Aorta (tissue), 5 donors: ENCODE data around the gene SH3BGRL. TPM values are rescaled to one million over a fixed set of nuclear protein-coding genes. Genes with fewer than 3 reads are reported as not detected.

Experiments used
- ATAC-seq: fragments of 200-7000 bp; cut with Tn5 transposase; one replicate; pipeline ENCODE4 v1.9.1; 2022; ENCODE audit warnings: moderate library complexity; ENCODE audit not compliant: low FRiP score
- DNase-seq, 2 donors: peaks; one replicate each; pipeline ENCODE4 v3.0.0-alpha.2; 2020
- H3K27ac ChIP-seq, 2 donors: one replicate each; pipeline ENCODE4 v1.5.1; 2013; ENCODE audit warnings: low read length in 2 of 2, mild to moderate bottlenecking in 2 of 2, moderate library complexity in 2 of 2, control low read depth in 1 of 2, inconsistent platforms in 1 of 2, low read depth in 1 of 2
- H3K27me3 ChIP-seq, 2 donors: one replicate each; pipeline ENCODE4 v1.6.1; 2013; ENCODE audit warnings: control low read depth in 1 of 2, low read length in 1 of 2, mild to moderate bottlenecking in 1 of 2, moderate library complexity in 1 of 2; ENCODE audit not compliant: insufficient read depth in 2 of 2, control insufficient read depth in 1 of 2
- H3K36me3 ChIP-seq, 2 donors: one replicate each; pipeline ENCODE4 v1.6.1; 2013; ENCODE audit warnings: control low read depth in 1 of 2, low read length in 1 of 2, mild to moderate bottlenecking in 1 of 2; ENCODE audit not compliant: insufficient read depth in 2 of 2, control insufficient read depth in 1 of 2
- H3K4me1 ChIP-seq, 2 donors: one replicate each; pipeline ENCODE4 v1.6.1; 2013; ENCODE audit warnings: low read length in 2 of 2, control low read depth in 1 of 2, mild to moderate bottlenecking in 1 of 2, moderate library complexity in 1 of 2; ENCODE audit not compliant: insufficient read depth in 2 of 2, control insufficient read depth in 1 of 2
- H3K4me3 ChIP-seq, 2 donors: one replicate each; pipeline ENCODE4 v1.5.1; 2013; ENCODE audit warnings: low read length in 2 of 2, control low read depth in 1 of 2, mild to moderate bottlenecking in 1 of 2
- H3K9me3 ChIP-seq: one replicate; pipeline ENCODE4 v1.6.1; 2013; ENCODE audit warnings: mild to moderate bottlenecking, low read length; ENCODE audit not compliant: control insufficient read depth
- WGBS, 2 donors: extraction: QIAGEN DNeasy Blood & Tissue Kit; methylation state at CpG; one replicate each; pipeline ENCODE4 v1.1.7; 2013; 5-methylcytosine and 5-hydroxymethylcytosine counted together
- intact Hi-C, 2 donors: fragments of 100-400 bp; cut with DNase I; formaldehyde crosslinking; loops; one replicate each; pipeline versions ENCODE4 v1.14.2 to v1.15.0; 2022
- long read RNA-seq, 2 donors: library from polyadenylated mRNA; unstranded; transcript quantifications; one replicate each; pipeline ENCODE4 v2.0.0, GENCODE V29; 2020 to 2021
- polyA plus RNA-seq, 2 donors: library from polyadenylated mRNA; stranded (reverse); fragments of 200-250 nt; gene quantifications; one replicate each; pipeline ENCODE4 v1.2.3, GENCODE V29; 2013
- total RNA-seq, 2 donors: library from RNA; stranded (reverse); fragmentation: NEBNext Ultra II Directional; extraction: Animal tissue kit (Norgen Biotek cat#: 25700); gene quantifications; one replicate each; pipeline ENCODE4 v1.2.1, GENCODE V29; 2021
- donor health status: healthy with polysubstance abuse.
- donor health status: Bipolar disorder and iron deficiency.
- donor health status: DM: no; HTN: no; CAD: no.
- donor health status: DM: no; HTN: no; CAD: no.
- donor health status: DM: yes; HTN: yes; CAD: no.

The SH3BGRL gene
- total RNA-seq (100 to 1,000 TPM; 199 to 207 TPM), polyA plus RNA-seq (100 to 1,000 TPM; 239 to 359 TPM)
- long read RNA-seq, donor 1, transcript SH3BGRL-202 (4 exons, 755 nt), result minor isoform, 5 of 679 reads
- long read RNA-seq, donor 1, transcript SH3BGRL-204 (5 exons, 928 nt), result minor isoform, 5 of 679 reads
- long read RNA-seq, donor 1, transcript SH3BGRL-201 (4 exons, 1,923 nt), result major isoform, 628 of 679 reads
- long read RNA-seq, donor 1, partial matches to known transcripts, result 20 of 679 reads
- long read RNA-seq, donor 1, other reads (novel, unspliced or antisense), result 21 of 679 reads
- long read RNA-seq, donor 2, transcript SH3BGRL-201 (4 exons, 1,923 nt), result major isoform, 105 of 125 reads
- long read RNA-seq, donor 2, partial matches to known transcripts, result 7 of 125 reads
- long read RNA-seq, donor 2, other reads (novel, unspliced or antisense), result 12 of 125 reads

- Histone ChIP-seq H3K9me3 (no peaks in the 10 kb centered on the region), H3K27me3 (no peaks in the 10 kb centered on the region), H3K4me3 (peak within 1 kb of the TSS; percentile 82 to 83), H3K27ac (peak within 1 kb of the TSS; percentile 64 to 87), H3K4me1 (no peaks in the 10 kb centered on the region), H3K36me3 (no peaks in the 10 kb centered on the region)
- ATAC-seq (peak; percentile 95), DNase-seq (peak; percentile 89 to 92)
- WGBS, 2 donors, result 0 to 15% methylated on average over 23 of the region's 23 CpGs
- intact Hi-C loops, result loop anchor here in 1 of 2 donors (2.0 kb wide), 1 partner anchor 57 kb away; no protein-coding TSS in a partner anchor
Observed at GRCh38 chrX:81201671-81202455, at the start of gene SH3BGRL, which contains the start of gene HMGN5. SH3BGRL (plus strand) TSS chrX:81202102; CDS start chrX:81202201, 99 bp downstream. HMGN5 (minus strand) TSS chrX:81201913; CDS start chrX:81121549, 80,364 bp downstream.

- ATAC-seq, result no peak
- intact Hi-C loops, result no loop called here
- 65 to 96% methylated on average over 3 of the region's 3 CpGs for WGBS, 2 donors
- no peaks in the 10 kb centered on the region for H3K4me1 ChIP-seq
- H3K9me3 ChIP-seq, result no peaks in the 10 kb centered on the region
- H3K27ac ChIP-seq, result no peak overlapping the region
- H3K27me3 ChIP-seq, result no peaks in the 10 kb centered on the region
- no peak for DNase-seq
- H3K4me3 ChIP-seq, result no peak overlapping the region
- no peaks in the 10 kb centered on the region for H3K36me3 ChIP-seq
Observed at GRCh38 chrX:81168391-81168790, 33.5 kb upstream of the SH3BGRL start.

GRCh38 chrX:81174286-81174685 lies 27.6 kb upstream of the SH3BGRL start:
- Histone ChIP-seq H3K27me3 (no peaks in the 10 kb centered on the region), H3K36me3 (no peaks in the 10 kb centered on the region), H3K4me1 (no peaks in the 10 kb centered on the region), H3K4me3 (no peak overlapping the region), H3K27ac (no peak overlapping the region), H3K9me3 (no peaks in the 10 kb centered on the region)
- ATAC-seq (no peak), DNase-seq (no peak)
- intact Hi-C loops, result loop anchor here (5.0 to 10.0 kb wide), 2 partner anchors 201 to 203 kb away; no protein-coding TSS in a partner anchor
- 8 to 24% methylated on average over 1 of the region's 1 CpG for WGBS, 2 donors

GRCh38 chrX:81195259-81195658 lies 6.6 kb upstream of the SH3BGRL start:
- ATAC-seq (no peak), DNase-seq (no peak)
- Histone ChIP-seq H3K27me3 (no peaks in the 10 kb centered on the region), H3K27ac (no peak overlapping the region), H3K4me1 (no peaks in the 10 kb centered on the region), H3K4me3 (no peak overlapping the region), H3K36me3 (no peaks in the 10 kb centered on the region), H3K9me3 (no peaks in the 10 kb centered on the region)
- WGBS, 2 donors, result 79 to 94% methylated on average over 2 of the region's 2 CpGs
- intact Hi-C loops, result no loop called here

- ATAC-seq (no peak), DNase-seq (peak in 1 of 2 donors; percentile 48)
- 8 to 12% methylated on average over 5 of the region's 5 CpGs for WGBS, 2 donors
- H3K9me3 ChIP-seq, result no peaks in the 10 kb centered on the region
- no peak overlapping the region for H3K4me3 ChIP-seq
- no peak overlapping the region for H3K27ac ChIP-seq
- H3K36me3 ChIP-seq, result no peaks in the 10 kb centered on the region
- H3K27me3 ChIP-seq, result no peaks in the 10 kb centered on the region
- intact Hi-C loops, result no loop called here
- H3K4me1 ChIP-seq, result no peaks in the 10 kb centered on the region
Observed at GRCh38 chrX:81195712-81196111, 6.2 kb upstream of the SH3BGRL start.

GRCh38 chrX:81201071-81201470 lies 831 bp upstream of the SH3BGRL start:
- H3K9me3 ChIP-seq, result no peaks in the 10 kb centered on the region
- H3K36me3 ChIP-seq, result no peaks in the 10 kb centered on the region
- H3K27me3 ChIP-seq, result no peaks in the 10 kb centered on the region
- peak overlapping the region; percentile 82 to 83 for H3K4me3 ChIP-seq
- H3K27ac ChIP-seq, result peak overlapping the region in 1 of 2 donors; percentile 87
- H3K4me1 ChIP-seq, result no peaks in the 10 kb centered on the region
- ATAC-seq, result no peak
- intact Hi-C loops, result no loop called here
- 6 to 18% methylated on average over 1 of the region's 1 CpG for WGBS, 2 donors
- no peak for DNase-seq

- Histone ChIP-seq H3K4me1 (no peaks in the 10 kb centered on the region), H3K4me3 (peak overlapping the region; percentile 77 to 83), H3K27ac (peak overlapping the region in 1 of 2 donors; percentile 64), H3K9me3 (no peaks in the 10 kb centered on the region), H3K36me3 (no peaks in the 10 kb centered on the region), H3K27me3 (no peaks in the 10 kb centered on the region)
- whole genome bisulfite sequencing, 2 donors, result 1 to 30% methylated on average over 8 of the region's 8 CpGs
- intact Hi-C loops, result loop anchor here in 1 of 2 donors (2.0 kb wide), 1 partner anchor 56 kb away; no protein-coding TSS in a partner anchor
- ATAC-seq, result peak; percentile 45
- DNase-seq, result no peak
Observed at GRCh38 chrX:81202456-81202819, 536 bp downstream of the SH3BGRL start.

- H3K27ac ChIP-seq, result no peak overlapping the region
- no peaks in the 10 kb centered on the region for H3K9me3 ChIP-seq
- no peaks in the 10 kb centered on the region for H3K36me3 ChIP-seq
- ATAC-seq (no peak), DNase-seq (no peak)
- no peaks in the 10 kb centered on the region for H3K27me3 ChIP-seq
- peak overlapping the region; percentile 77 to 83 for H3K4me3 ChIP-seq
- WGBS, 2 donors, result 0 to 35% methylated on average over 1 of the region's 1 CpG
- no peaks in the 10 kb centered on the region for H3K4me1 ChIP-seq
- intact Hi-C loops, result loop anchor here in 1 of 2 donors (2.0 kb wide), 1 partner anchor 56 kb away; no protein-coding TSS in a partner anchor
Observed at GRCh38 chrX:81202943-81203342, 1.0 kb downstream of the SH3BGRL start.
